Stimulated activated CD8-positive, alpha-beta memory T cell treated with anti-CD3 and anti-CD28 coated beads, Interleukin-7, amount 100 ng/mL, for 4 hours (primary cell): ENCODE data around the gene DIAPH3.

Experiments
- DNase-seq, 2 donors: peaks; one replicate each; pipeline ENCODE4 v3.0.0-alpha.2; 2020; ENCODE audit warnings: low read depth in 2 of 2

Gene DIAPH3

DNA sequence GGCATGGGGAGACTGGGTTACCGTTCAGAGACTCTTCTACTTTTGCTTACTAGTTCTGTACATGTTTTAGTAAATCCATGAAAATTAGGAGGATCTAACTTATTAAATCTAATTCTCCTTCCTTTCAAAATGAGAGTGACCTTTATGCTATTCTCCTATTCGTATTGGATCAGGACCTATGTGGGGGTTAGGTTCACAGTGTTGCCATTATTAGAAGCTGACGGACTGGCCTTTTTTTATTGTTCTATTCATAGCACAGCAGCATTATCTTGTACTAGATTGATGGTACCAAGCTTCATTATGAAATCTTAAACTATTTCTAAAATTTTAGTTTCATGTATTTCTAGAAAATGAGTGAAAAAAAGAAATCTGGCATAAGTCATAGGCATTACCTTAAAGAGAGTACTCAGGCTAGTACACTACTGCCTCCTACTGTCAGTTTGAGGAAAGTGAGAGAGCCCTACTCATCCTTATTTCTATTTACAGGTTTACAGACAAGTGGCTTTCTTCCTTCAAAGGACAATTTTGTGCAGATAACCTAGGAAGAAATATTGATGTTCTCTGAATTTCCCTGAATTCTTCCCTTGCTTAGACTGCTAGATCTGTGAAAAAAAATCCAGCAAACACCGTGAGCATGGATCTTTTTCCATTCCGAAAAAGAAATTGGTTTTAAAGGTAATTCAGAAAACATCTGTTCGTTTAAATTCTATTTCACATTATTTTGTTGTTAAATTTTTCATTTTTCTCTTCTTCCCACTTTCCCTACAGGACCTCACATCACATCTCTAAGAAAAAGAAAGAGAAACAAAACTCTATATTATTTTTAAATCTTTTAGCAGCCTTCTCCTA is 485.5 kb downstream of the DIAPH3 start:
- DNase-seq, result no peak

DNA sequence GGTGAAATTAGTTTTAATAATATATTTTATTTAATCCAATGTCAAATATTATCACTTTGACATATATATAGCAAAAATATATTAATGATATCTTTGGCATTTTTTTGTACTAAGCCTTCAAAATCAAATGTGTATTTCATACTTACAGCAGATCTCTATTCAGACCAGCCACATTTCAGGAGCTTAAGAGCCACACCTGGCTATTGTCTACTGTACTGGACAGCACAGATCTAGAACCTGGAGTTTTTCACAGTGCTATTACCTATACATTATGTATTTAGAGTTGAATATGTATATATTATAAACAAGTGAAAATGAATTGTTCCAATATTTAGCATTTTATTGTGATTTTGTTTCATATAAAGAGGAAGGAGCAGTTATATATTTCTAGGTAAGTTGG is 486.3 kb downstream of the DIAPH3 start:
- DNase-seq, result no peak

DNA sequence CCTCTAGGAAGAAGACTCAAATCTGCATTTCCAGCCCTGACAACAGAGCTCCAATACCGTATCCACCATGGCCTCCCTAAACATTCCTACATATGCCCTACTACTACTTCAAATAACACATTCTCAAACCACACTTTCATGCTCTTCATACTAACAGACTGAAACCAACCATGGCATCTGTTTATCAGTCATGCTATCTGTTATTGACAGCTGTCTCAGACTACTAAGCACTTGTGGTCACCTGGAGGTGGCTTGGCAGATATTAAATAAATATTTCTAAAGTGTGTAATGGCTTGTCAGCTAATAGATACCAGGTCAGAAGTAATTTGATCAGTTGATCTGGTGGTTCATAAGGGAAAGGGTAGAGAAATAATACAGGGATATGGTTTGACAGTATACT is 489.1 kb downstream of the DIAPH3 start:
- no peak for DNase-seq

DNA sequence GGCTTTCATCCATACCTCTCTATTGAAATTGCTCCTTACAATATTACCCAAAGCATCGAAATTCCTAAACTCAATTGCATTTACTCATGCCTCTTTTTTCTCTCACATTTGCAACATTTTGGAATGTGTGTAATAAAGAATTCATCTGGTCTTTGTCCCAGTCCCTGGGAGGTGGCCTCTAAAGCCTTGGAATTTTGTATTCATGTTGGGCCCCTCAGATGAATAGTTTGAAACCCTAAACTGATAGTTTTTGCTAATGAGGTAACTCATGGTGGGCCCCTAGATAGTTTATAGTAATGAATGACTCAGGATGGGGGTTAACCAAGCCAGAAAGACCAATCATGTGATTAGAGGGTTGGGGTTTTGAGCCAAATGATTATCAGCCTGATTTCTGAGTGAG is 490.4 kb downstream of the DIAPH3 start:
- no peak for DNase-seq

DNA sequence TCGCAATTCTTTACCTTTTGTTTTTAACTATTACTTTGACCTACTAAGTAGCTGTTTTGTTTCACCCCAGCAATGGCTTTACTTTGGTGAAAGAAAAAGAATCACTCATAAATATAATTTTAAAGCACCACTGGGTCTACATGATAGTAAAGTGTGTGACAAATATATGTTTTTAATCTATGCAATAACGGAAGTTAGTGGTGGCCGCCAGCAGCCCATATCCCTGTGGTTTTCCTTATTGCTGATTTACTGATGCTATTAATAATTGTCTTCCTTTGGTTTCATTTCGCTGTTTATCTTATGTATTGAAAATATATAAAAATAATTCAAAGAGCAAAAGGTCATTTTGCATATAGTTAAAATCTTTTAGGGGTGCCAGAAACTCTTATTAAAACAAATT is 491.3 kb downstream of the DIAPH3 start:
- DNase-seq, result no peak

DNA sequence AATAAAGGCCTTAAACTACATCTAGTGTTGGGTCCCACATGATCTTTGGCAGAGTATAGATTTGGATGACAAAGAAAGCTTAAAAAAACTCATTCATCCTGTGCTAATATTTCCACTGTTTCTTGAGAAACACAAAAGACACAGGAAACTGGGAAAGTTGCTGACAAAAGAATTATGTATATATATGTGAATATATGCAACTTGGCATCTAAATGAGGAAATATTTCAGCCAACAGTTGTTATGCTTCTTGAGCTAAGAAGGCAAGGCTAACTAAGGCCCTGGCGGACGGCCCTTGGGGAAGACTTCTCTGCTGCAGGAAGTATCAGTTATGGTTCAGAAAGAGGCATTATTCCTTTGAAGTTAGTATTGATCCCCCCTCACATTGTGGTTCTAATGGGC is 491.8 kb downstream of the DIAPH3 start:
- no peak for DNase-seq

DNA sequence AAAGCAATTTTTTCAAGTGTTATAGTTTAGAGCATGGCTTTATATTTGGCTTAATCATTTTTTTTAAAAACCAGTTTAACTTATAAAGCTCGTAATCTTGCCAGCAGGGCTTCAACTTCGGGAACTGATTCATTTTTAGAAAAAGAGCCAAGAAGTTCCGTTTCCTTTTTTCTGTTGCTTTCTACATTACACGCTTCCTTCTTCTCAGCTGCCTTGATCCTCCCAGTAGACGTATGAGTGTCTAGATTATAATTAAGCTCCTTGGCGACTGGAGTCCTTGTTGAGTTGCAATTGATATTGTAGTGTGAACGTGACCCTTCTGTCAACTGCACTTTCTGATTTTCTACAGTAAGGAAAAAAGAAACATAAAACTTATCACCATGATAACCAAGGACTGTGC is 497.2 kb downstream of the DIAPH3 start:
- DNase-seq, result no peak

DNA sequence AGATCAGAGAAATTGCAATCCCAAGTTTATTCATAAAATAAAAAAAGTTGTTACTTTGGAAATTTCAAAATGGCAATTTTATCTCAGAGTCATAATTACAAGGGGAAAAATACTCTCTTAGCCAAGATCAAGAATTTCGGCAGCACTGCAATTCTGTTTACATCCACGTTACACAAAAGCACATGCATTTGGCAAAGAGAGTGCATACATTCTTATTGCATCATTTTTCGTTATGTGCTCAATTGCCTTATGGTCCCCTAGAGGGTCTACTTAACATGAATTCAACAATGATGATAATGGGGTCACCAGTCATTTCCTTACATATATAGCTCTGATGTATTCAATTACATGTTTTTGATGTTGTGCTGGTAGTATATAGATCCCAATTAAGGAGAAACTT is 498.0 kb downstream of the DIAPH3 start:
- no peak for DNase-seq

DNA sequence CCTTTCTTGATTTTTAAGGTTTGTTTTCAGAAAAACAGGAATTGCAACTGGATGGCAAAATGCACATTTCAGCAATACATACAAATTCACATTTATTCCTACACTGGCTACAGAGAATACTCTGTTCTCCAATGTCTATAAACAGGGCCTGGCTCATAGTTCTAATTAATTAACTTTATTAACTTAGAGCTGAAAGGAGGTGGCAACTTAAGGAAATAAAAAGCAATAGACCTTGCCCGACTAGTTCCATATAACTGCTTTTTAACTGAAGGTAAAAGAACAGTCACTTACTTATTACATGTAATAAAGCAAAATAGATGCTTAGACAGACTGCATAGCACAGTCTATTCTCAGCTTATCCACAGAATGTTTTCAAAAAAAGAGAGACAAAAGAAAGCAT is 498.5 kb downstream of the DIAPH3 start:
- DNase-seq, result no peak

DNA sequence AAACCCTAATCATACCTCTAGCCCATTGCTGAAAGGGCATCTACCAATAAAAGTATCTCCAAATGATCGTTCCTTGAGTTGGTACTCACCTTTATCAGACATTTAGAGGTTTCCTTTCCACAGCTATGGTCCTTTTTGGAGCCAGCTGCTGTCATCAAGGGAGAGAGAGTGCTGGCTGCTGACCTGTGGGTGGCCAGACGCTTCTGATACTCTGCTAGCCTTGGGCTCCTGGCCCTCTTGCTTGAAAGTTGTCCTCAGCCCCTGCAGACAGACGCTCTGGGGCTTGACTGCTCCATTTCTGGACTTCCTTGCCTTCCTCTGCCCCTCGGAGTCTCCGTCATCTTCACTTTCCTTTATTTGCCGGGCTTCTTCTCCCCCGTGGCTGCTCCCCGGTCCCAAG is 499.1 kb downstream of the DIAPH3 start:
- no peak for DNase-seq

DNA sequence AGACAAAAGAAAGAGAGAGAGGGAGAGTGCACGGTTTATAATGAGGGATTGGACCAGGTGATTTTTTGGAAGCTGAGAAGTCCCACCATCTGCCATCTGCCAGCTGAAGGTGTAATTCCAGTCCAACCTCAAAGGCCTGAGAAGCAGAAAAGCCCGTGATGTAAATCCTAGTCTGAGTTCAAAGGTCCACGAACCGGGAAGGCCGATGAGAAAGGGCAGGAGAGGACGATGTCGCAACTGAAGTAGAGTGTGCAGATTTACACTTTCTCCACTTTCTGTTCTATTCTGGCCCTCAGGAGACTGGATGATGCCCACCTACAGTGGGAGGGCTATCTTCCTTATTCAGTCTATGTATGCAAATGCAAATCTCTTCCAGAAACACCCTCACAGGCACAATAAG is 500.0 kb downstream of the DIAPH3 start:
- DNase-seq, result no peak

DNA sequence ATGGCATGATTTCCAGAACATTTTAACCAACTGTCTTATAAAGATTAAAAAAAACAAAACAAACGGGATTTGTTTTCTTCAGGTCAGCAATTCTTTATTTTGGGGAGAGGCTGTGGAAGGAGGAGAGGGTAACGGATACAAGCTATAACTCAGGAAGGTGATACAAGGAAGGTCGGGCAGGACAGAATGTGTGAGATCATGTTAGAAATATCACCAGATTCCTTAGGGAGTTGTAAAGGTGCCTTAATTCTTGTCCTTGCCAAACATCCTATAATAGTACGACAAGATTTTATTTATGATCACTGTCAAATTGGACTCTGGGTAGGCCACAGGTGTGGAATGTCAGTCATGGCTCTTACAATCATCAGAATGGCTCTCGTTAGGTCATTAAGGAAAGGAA is 503.1 kb downstream of the DIAPH3 start:
- no peak for DNase-seq

DNA sequence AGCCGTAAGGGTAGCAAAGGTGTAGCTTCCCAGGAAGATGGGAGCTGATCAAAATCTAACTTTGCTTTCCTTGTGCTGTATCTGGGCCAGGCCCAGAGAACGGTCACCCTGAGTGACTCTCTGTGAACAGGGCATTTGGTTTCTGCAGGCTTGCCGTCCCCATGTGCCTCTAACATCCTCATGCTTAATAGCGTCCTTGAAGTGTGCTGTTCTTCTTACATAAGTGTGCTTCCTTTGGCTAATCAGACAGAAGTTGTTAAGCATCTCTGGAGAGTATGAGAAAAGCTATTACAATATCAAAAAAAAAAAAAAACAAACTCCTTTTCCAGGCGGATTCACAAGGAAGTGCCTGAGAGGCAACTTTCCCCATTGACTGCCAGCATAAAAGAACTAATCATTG is 503.7 kb downstream of the DIAPH3 start:
- no peak for DNase-seq

DNA sequence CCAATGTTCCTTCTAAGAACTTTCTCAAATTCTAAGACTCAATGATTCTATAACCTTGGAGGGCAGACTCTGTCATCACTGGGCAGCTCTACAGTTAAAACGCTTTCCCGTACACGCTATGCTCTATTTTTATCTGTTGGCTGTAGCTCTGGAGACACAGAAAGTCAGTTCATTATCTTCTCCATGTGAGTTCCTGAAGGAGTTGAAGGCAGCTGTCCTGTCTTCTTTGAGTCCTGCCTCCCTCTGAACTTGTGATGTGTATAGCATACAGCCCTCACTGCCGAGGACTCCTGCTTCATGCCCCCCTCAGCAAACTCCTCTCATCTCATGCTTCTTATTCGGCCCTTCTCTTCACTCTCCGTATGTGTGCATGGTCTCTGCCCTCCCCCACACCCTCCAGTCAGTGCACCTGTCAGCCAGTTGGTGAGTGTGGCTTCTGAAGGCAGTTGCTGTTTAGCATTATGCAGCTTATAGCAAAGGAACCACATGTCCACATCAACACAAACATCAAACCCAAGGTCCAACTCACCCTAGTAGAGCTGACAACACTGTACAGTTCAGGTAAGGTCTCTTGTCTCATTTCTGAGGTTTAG is 504.9 kb downstream of the DIAPH3 start:
- DNase-seq, result no peak

DNA sequence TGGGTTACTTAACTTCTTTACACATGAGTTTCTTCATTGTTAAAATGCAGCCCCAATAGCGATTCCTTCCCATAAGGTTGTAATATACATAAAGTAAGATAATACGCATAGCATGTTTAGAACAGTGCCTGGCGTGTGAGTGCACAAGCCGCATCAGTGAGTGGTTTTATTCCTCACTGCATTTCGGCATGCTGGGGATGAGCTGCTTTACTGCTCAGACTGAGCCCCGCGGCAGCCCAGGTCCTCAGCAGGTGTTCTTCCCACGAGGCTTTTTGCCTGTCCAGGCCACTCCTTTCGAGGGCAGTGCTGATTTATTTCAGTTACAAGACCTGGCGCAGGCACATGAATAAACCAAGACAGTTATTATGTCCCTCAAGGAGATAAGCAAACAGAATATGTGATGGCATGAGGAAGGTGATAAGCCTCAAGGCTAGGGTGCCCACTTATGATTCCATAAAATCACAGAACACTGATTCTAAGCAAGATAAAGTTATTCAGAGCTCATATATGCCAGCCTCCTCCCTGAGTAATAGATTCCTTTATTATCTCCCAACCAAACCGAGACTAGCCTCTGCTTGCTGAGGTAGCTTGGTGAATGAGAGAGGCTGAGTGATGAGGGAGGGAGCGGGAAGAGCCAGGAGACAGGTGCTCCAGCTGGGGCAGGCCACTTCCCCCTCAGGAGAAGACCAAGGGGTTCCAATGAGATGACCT is 505.5 kb downstream of the DIAPH3 start:
- no peak for DNase-seq

DNA sequence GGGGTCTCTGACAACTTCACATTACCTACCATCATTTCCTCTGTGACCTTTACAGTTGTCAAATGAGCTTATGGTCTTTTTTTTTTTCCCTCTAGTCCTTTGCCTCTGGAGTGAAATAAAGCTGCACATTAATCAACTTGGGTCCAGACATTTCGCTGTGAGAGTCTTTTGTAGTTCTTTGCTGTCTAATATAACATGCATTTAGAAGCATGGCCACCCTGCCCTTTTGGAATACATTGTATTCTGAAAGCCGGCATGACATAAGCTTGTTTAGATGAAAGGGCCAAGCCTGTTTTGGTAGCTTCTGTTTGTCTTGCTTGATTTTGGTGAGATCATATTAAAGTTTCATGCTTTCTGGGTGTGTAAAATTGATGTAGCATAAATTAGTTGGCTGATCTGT is 509.8 kb downstream of the DIAPH3 start:
- DNase-seq, result no peak

DNA sequence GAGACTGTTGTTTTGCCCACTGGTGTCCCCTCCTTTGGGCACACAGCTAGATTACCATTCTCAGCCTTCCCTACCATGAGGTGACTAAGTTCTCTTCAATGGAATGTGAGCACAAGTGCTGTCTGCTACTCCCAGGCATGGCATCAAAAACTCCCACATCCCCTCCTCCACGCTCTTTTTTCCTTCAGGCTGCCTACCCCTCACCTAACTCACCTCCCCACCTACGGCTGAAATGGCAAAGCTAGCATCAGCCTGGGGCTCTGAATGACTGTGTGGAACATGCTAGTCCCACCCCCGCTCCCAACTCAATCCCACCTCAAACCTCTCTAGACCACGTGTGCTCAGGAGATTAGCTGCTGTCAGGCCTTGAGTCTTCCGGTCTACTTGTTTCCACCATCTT is 512.2 kb downstream of the DIAPH3 start:
- no peak for DNase-seq

DNA sequence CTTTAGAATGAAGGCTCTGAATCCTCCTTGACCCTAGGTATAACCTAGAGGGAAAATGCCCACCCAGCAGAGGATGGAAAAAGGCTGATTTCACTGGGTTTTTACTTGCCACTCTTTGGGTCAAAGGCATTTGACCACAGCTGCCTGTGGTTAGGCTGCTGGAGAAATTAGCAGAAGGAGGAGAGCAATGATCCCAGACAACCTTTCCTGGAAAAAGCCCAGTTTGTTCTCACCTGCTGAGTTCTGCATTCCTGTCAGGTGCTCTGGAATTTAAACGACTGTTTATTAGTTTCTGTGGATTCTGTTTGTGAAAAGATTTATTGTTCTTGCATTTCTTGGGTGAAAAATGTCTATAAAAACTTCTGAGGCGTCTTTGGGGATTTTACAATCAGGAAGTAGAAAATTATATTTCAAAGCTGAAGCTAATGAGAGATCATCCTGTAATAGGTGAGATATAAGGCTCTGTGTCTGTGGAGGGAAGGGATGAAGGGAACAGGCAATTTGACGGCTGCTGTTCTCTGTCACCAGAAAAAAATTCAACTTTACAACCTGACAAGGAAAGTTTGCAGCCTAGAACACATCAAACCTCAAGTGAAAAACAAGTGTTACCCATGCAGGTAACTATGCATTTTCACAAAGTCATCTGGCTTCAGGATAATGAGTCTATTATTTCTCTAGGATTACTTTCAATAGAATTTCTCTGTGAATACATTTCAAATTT is 519.7 kb downstream of the DIAPH3 start:
- no peak for DNase-seq

DNA sequence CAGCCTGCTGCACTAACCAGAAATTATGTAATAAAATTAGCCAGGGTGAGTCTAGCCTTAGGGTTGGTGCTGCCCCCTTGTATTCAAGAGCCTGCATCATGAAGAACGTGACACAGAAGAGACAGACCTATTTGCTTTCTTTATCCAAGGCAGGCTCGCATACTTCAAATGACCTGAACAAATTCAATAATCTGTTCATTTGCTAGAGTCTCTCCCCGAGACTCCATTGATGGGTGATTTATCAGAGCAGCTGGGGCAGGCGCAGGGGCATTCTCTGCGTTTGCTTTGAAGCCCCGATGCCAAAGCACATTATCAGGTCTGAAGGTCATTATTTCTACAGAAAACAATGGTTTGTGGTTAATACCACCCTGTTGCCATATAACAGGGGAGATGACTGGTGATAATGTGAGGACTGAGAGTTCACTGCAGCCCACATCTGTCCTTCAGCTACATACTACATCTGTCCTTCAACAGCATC is 520.3 kb downstream of the DIAPH3 start:
- no peak for DNase-seq

DNA sequence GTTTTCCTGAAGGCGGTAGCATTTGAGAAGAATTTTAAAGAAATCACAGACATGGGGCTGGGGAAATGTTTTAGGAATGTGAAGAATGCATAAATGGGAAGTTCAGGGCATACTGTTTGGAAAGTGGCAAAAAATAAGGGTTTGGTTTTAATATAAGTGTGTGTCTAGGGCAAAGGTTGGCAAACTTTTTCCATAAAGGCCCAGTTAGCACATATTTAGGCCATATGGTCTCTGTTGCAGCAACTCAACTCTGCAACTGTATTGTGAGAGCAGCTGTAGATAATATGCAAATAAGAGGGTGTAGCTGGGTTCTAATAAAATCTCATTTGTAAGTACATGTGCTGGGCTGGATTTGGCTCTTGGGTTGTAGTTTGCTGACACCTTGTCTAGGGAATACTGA is 521.9 kb downstream of the DIAPH3 start:
- DNase-seq, result no peak

DNA sequence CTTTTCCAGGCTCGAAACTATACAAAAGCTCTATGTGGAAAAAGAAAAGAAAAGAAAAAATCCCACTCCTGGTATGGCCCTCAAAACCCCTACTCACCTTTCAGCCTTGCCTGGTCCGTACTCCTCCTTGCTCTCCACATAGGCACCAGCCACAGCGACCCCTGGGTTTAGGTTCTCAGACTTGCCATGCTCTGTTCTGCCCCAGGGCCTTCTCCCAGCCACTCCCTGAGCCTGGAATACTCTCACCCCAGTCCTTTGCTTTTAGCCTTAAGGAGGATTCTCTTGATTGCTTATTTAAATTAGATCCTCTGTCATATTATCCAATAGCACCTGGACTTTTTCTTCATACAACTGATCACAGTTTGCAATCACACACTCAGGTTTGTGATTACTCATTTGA is 522.5 kb downstream of the DIAPH3 start:
- no peak for DNase-seq

DNA sequence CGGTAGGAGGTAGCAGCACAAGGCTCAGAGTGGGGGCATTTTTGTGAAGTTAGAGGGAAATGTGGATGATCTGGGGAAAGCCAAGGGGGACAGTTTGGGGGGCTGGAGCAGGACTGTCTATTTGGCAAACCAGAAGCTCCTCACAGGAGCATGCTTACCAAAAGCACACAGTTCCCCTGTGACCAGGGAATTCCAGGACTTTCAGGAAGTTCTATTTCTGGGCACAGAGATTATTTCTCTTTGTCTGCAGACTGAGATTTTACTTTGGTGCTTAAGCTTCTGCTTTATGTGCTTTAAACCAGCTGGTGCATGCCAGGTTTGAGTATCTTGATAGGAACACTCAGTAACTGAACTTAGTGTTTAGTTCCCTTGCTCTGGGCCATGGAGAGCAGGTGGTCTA is 525.3 kb downstream of the DIAPH3 start:
- no peak for DNase-seq
